HG03565 (cell line): ENCODE data around the gene CS.
"Not testable (repeated sequence)": the region's sequence is repeated elsewhere in the genome, so short reads cannot be mapped to it uniquely, and the experiment has no call there.

ENCODE experiments used
- ATAC-seq: cut with Tn5 transposase; IDR thresholded peaks from one replicate; pipeline ENCODE4 v1.9.1; 2021; ENCODE audit warnings: mild to moderate bottlenecking, moderate library complexity; ENCODE audit not compliant: unreplicated experiment

CS gene

DNA sequence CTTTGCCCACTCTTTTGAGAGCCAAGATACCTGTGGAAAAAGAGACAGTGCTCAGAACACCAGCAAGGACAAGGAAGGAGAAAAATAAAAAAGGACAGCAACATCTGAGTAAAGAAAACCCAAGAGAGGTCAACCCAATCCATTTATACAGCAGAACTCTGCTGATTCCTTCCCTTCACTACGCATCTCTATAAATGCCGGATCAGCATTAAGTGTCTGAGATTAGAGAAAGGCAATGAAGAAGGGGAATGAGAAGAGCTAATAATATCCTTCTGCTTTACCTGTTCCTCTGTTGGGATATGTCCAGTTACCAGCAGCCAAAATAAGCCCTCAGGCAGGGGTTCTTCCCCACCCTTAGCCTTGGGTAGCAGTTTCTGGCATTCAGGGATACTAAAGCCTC, 17.6 kb downstream of the CS start:
- no peak for ATAC-seq

DNA sequence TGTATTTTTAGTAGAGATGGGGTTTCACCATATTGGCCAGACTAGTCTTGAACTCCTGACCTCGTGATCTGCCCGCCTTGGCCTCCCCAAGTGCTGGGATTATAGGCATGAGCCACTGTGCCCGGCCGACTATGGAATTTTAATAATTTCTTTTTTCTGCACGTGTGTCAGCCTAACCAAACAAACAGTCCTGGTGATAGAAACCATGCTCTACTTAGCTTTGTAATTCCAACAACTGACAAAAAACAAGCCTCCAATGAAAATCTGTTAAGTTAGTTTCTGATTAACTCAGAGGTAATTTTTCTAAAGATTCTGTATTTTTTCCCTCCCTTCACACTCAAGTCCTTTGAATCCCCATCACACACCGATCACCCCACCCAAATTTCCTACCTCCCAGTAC, 18.1 kb downstream of the CS start:
- no peak for ATAC-seq

DNA sequence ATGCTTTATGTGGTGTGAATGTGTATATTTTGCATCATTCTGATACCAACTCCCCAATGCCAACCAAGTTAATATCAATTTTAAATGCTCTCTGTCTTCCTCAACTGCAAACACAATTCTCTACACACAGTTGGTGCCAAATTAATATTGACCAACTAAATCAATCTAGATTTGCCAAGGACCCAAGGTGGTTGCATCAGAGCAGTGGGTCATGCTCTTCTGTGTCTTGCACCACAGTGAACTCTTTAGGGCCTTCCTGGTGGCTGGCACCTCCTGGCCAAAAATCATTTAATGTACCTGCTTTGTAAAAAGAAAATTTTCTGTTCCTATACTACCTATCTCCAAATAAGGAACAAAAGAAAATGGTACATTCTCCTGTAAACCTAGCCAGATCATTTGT, 19.3 kb downstream of the CS start:
- no peak for ATAC-seq

DNA sequence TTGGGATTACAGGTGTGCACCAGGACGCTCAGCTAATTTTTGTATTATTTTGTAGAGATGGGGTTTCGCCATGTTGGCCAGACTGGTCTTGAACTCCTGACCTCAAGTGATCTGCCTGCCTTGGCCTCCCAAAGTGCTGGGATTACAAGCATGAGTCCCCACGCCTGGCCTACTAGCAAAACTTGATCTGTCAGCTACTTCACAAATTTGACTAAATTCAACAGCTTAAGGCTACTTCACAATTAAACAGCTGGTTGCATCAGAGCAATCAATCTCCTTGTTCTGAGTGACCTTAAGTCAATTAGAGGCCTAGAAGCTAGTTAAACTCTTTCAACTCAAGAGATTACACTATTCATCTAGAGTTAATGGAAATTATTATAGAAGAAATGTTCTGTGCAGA, 21.2 kb downstream of the CS start:
- ATAC-seq = no peak

DNA sequence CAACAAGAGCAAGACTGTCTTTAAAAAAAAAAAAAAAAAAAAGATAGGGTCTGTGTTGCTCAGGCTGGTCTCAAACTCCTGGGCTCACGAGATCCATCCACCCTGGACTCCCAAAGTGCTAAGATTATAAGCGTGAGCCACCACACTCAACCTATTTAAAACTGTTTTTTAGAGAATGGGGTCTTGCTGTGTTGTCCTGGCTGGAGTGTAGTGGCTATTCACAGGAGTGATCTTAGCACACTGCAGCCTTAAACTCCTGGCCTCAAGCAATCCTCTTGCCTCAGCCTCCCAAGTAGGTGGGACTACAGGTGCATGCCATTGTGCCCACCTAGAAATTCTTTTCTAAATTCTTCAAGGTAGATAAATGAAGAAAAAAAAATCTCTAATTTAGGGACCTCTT, 25.8 kb downstream of the CS start:
- no peak for ATAC-seq

DNA sequence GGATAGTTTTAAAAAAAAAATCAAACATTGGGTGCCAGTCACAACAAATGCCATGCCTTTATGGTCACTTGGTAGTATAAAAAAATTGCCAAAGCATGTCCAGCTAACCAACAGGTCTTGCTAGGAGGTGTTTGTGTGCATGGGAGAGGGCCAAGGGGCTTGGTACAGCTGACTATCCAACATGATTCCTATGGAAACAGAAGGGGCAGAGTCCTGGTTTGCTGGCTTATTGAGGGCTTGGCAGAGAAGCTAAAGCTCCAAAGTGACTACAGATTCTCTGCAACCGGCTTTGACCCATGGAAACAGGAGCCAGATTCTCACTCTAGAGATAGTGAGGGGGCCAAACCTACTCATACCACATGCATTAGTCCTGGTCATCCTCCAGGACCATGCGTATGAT, 27.7 kb downstream of the CS start:
- ATAC-seq = not testable (repeated sequence)

DNA sequence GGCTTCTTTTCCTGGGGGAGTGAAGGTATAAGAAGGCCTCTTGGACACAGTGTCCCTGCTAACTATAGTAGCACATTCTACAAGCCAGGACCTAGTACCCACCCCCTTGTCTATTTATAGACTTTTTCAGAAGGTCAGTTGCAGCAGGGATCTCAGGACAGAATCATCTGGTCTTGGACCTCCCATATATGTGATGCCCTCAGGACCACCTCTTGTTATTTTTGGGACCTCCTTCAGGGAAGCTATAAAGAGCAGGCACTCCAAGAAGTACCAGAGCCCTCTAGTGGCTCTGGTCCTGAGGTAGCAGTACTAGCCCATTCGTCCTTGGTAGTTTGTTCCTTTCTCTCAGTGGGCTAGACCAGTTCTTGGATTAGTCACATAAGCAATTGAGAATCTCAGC, 29.1 kb downstream of the CS start:
- ATAC-seq = no peak

DNA sequence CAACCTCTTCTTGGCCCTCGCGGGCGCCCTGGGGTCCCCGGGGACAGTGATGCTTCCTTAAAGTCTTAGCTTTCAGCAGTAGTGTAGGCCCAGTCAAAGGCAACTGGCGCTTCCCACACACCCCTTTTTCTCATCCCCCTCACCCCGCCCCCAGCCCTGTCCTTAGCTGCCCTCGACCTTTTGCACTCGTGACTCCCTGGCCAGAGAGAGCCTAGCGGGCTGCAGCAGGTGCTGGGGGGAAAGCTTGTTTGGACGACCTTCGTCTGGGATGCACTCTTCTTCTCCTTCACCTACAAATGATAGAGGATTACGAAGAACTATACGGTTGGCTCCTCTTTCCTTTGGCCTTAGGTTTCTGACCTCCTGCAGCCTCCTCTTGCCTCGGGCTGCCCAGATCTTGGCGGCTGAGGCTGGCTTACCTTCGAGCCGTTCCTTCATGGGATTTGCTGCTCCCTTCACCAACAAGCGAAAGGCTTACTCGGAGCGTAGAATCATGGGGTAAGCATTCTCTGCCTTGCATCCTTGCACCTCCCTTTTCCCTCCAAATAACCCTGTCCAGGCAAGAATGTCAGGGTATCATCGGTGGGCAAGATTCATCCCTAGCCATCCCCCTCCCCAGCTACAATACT, 32.6 kb downstream of the CS start:
- ATAC-seq = no peak

DNA sequence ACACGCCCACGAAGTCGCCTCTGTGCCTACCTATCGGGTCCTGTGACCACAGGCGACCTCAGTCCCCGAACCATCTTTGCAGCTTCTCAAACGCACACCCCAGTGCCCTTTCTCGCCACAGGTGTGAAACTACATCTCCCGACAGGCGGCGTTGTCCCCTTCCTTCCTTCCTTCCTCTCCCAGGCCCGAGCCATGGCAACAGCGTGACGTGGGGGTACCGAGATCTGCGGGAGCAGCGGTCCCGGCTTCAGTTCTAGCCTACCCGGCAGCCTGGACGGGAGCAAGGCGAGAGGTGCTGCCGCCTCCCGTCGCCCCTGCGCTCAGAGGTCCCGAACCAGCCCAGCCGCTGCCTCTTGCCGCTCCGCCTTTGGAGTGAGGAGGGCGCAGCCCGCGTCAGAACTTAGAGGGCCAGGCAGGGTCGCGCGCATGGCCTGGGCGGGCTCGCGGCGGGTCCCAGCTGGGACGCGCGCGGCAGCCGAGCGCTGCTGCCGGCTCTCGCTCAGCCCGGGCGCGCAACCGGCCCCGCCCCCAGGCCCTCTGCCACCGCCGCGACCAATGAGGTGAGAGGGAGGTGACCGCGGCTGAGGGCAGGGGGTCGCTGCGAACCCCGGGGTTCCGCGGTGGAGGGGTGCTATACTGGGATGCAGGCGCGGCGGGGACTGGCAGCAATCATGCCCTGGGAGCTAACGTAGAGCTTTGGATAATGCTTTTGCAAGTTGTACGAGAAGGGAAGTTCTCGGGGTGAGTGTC, 33.3 kb downstream of the CS start, which contains the start of gene COQ10A:
COQ10A (plus strand) TSS at position 250 of the 750 bp plus-strand sequence; CDS start at position 427, 177 bp downstream.
- ATAC-seq = peak; percentile 78

DNA sequence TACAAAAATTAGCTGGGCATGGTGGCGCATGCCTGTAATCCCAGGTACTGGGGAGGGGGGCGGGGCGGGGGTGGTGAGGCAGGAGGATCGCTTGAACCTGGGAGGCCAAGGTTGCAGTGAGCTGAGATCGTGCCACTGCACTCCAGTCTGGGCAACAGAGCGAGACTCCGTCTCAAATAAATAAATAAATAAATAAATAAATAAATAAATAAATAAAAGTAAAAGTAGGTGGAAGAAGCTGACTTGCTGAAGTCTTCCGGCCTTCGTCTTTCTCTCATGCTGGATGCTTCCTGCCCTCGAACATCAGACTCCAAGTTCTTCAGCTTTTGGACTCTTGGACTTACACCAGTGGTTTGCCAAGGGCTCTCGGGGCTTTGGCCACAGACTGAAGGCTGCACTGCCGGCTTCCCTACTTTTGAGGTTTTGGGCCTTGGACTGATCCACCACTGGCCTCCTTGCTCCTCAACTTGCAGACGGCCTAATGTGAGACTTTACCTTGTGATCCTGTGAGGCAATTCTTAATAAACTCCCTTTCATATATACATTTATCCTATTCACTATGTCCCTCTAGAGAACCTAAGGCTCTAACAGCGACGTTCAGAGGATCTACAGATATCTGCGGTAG, 34.0 kb downstream of the CS start:
- not testable (repeated sequence) for ATAC-seq

DNA sequence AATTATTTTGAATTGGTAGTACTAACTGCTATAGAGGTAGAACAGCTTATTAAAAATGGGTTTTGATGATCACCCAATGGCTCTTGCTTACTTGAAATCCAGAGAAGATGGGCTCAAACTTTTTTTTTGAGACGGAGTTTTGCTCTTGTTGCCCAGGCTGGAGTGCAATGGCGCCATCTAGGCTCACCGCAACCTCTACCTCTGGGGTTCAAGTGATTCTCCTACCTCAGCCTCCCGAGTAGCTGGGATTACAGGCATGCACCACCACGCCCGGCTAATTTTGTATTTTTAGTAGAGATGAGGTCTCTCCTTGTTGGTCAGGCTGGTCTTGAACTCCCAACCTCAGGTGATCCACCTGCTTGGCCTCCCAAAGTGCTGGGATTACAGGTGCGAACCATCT, 37.2 kb downstream of the CS start:
- not testable (repeated sequence) for ATAC-seq

DNA sequence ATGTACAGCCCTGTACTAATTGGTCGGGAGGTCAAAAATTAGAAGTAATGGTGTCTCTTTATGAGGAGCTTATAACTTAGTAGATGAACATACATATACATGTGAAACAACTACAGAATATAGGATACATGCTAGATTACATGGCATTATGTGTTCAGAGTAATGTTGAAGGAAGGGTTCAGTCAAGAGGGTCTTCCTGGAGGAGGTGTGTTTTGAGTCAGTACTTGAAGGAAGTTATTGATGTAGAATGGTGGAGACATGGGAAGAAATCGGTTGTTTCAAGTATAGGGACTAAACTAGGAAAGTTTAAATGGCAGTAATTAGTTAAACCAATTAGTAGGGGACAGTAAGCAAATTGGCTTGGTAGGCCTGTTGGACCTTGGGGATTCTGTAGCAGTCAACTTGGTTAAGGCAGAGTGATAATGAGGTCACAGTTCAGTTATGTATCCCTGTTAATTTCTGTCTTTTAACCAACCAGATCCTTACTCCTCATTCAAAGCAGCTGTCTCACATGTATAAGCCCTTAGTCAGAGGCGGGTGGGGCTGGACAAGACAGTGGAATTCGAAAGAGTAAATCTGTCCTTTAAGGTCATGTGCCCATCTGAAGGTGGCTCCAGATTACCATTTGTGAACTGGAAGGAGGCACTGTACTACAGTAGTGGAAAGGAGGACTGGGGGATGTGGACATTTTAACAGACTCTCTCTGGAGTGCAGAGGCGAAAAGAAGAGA, 38.5 kb downstream of the CS start:
- no peak for ATAC-seq

DNA sequence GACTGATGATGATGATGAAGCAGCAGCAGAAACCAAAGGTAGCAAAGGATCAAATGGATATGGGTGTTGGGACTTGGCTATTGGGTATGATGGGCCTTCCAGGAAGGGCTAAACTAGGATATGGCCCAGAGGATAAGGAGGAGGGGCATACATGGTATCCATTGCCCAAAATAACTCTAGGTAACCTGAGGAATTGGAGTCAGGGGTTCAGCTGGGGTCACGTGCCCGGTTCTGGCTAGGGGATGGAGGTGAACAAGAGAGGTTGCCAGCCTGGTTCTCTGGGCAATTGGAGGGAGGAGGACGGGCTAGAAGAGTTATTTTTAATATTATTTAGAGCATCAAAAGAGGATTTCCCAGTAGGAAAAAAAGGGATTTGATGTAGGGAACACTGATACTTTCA, 39.2 kb downstream of the CS start:
- no peak for ATAC-seq

DNA sequence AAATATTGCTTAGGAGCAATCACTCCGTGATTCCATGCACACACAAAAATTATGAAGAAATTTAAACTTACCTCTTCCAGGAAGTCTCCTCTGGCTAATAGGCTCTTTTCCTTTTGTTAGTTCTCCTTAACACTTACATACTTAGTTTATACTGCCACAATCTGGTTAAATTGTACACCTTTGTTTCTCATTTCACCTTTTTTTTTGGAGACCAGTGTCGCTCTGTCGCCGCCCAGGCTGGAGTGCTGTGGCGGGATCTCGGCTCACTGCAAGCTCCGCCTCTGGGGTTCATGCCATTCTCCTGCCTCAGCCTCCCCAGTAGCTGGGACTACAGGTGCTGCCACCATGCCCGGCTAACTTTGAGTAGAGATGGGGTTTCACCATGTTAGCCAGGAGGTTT, 39.8 kb downstream of the CS start:
- no peak for ATAC-seq

DNA sequence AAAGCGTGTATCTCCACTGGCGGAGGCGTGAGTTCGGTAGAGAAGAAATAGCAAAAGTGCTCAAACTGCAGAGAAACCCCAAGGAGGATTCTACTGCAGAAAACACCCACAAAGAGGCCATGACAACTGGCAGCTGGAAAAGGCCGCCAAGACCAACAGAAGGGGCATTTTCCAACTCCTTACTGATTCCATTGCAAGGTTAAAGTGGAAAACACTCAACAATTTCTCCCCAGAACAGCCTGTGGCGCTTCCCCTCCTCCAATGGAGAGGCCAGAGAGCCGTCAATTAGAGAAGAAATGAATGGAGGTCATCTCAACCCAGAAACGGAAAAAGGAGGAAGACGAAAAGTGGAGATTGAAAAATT, 41.3 kb downstream of the CS start:
- no peak for ATAC-seq

DNA sequence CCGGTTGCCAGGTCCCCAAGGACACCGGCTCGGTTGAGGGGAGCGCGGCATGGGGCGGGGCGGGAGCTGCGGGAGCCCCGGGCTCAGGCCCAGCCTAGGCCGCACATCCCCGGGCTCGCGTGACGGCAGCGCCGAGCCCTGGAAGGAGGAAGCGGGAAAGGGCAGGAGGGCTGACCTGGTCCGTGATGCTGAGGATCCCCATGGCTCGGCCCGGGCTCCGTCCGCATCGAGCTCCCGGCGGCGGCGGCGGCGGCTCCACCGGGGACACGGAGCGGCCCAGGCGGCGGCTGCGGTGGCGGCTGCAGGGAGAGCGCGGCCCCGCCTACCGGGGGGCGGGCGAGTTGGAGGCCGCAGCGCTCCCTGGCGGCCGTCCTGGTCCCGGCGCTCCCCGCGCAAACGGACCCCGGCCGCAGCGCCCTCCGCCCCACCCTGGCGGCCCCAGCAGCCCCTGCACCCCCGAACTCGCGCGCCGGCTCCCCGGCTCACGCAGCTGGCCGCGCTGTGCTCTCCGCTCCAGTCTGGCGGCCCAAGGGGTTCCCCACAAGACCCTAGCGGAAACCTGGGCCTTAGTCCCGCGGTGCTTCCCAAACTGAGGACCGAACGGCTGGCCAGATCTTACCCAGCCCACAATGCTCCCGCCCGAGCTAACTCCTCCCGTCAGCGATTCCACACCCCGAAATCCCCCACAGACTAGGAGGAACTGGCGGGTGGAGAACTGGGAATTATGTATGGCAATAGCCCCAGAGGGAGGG, 41.9 kb downstream of the CS start, which contains the start of gene ANKRD52:
ANKRD52 (minus strand) TSS at position 317 of the 752 bp plus-strand sequence; CDS start at position 202, 115 bp downstream.
- peak; percentile 74 for ATAC-seq

DNA sequence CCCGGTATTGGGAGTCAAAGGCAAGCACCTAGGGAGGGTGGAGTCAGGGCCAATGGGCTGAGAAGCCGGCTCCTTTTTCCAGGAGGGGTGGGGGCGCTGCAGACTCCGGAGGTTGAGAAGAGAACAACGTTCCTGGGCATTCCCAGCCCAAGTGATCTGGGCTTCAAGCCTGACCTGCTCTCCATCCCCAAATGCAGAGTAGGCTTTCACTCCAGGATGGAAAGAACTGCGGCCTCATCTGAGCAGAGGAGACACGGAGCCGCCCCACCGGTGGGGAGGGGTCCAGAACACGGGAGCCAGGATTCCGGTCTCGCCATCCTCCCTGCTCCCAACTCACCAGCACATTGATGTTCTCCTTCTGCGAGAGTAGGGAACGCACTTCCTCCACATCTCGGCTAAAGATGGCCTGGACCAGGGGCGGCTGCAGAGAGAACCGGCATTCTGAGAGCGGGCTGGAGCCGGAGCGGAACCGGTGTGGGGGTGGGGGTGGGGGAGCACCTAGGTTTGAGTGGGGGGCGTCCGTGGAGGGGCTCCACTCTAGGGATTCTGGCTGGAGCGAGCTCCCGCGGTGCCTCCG, 42.6 kb downstream of the CS start:
- peak; percentile 6 for ATAC-seq

DNA sequence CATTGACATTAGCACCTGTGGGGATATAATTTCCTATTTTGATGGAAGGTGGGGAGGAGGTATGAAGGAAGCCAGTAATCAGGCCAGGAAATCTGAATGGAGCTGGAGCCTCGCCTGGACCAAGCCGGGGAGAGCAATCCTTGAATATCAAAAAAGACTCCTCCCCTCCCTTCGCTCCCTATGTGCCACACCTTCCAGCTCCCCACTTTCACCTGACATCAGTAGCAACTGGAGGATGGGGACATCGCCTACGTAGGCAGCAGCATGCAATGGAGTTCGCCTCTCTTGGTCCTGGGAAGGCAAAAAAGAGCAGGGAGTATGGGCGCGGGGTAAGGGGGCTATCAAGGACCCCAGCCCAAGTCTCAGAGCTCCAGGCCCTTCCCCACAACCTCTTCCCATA, 43.1 kb downstream of the CS start:
- no peak for ATAC-seq

DNA sequence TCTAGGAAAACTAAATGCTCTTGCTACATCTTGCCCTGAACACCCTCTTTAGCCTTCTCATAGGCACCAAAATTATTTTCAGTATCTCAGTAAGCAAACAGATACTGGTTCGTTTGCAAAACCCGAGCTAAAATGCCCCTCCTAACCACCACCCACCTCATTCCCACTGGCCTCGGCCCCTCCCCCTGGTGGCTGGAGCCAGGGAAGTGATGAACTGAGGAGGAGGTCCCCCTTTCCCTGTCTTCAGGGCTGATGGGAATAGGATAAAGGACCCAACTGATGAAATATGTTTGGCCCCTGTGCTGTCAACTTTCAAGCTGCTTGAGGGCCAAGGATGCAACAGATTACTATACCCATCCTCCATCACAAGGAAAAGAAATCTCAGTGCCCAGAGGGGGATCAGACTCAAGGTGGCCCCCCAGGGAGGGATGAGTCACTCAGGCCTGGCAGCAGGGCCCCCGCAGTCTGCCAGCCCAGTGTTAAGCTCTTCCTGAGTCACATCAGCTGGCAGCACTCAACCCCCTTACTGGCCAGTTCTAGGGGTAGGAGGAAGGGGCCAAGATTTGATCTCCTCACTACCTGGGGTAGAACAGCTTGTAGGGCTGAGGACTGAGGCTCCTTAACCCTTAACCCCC, 43.7 kb downstream of the CS start:
- ATAC-seq = no peak

DNA sequence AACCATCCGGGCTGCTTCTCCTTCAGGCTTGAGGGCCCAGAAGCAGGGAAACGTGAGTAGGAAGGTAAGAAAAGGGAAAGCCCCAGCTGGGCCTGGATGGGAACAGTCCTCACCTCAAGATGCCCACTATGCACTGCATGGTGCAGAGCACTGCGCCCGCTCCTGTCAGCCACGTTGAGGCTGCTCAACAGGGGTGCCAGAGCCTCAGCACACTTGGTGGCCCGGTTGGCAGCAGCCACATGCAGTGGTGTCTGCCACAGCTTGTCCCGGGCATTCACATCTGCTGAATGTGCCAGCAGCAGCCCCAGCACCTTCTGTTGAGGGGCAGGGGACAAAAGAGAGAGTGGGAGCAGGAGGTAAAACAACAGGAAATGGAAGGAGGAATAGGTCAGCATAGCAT, 44.5 kb downstream of the CS start:
- ATAC-seq = no peak
